PFSK-1 (cell line): ENCODE measurements around the gene NAV2.

ENCODE experiments used
- POLR2AphosphoS5 ChIP-seq: IDR thresholded peaks from 2 replicates; pipeline ENCODE4 v1.6.1; 2012; ENCODE audit warnings: low read depth, mild to moderate bottlenecking, control low read depth, low read length, moderate library complexity
- REST ChIP-seq, 2 experiments: IDR thresholded peaks; 2 replicates each; pipeline versions ENCODE4 v1.6.1 to v1.8.0; 2011 to 2012; ENCODE audit warnings: low read depth in 2 of 2, low read length in 2 of 2, control low read depth in 1 of 2, inconsistent platforms in 1 of 2, mild to moderate bottlenecking in 1 of 2, moderate library complexity in 1 of 2; ENCODE audit not compliant: insufficient read depth in 1 of 2
- TAF1 ChIP-seq: IDR thresholded peaks from 2 replicates; pipeline ENCODE4 v1.6.1; 2012; ENCODE audit warnings: low read length, control low read depth, borderline replicate concordance; ENCODE audit not compliant: insufficient read depth

GRCh38 chr11:19786644-19787043 is 74.0 kb downstream of the NAV2 start:
- TF ChIP-seq POLR2AphosphoS5 (no peak), TAF1 (no peak), REST (IDR thresholded peaks at IDR 0.05; ENCODE audit: insufficient read depth in 1 of 2, low read depth in 2 of 2, low read length in 2 of 2) (no peak)
